ENCODE data around the gene STAP2. TPM values are rescaled to one million over a fixed set of nuclear protein-coding genes. Genes with fewer than 3 reads are reported as not detected.

STAP2 gene
- total and polyA plus RNA-seq, 2 donors (not counting 3 experiments of a cell fraction or from before 2014, with no cell fraction given) = 12.2 to 21.7 TPM

GRCh38 chr19:4365791-4366665, 27.4 kb upstream of the STAP2 start:
- Histone ChIP-seq H3K4me1 (ENCODE audit: control insufficient read depth, extremely low read depth, insufficient read depth, low read length) (peaks cover 20% of the 10 kb centered on the region), H3K27ac (ENCODE audit: insufficient read depth, low read depth, low read length) (no peak overlapping the region), H2AFZ (ENCODE audit: low read depth, low read length) (no peak overlapping the region), H3K9ac (replicated peaks; ENCODE audit: extremely low read depth, insufficient read depth, low read length) (no peak overlapping the region), H3K9me3 (replicated peaks; ENCODE audit: control insufficient read depth, insufficient read depth, low read length) (no peaks in the 10 kb centered on the region), H3K27me3 (ENCODE audit: control insufficient read depth in 2 of 2, insufficient read depth in 2 of 2, low read length in 2 of 2) (no peaks in the 10 kb centered on the region), H3K4me3 (replicated peaks in 1 of 3; ENCODE audit: insufficient read depth in 1 of 3, low read depth in 1 of 3, low read length in 3 of 3) (no peak overlapping the region), H3K36me3 (ENCODE audit: control insufficient read depth in 2 of 2, extremely low read depth in 1 of 2, insufficient read depth in 2 of 2, low read length in 2 of 2) (peaks cover 5 to 57% of the 10 kb centered on the region in 2 experiments), H3K79me2 (ENCODE audit: control insufficient read depth, insufficient read depth, low read length) (peaks cover 35% of the 10 kb centered on the region), H4K20me1 (replicated peaks; ENCODE audit: control insufficient read depth, extremely low read depth, insufficient read depth, low read length) (no peaks in the 10 kb centered on the region), H3K4me2 (ENCODE audit: insufficient read depth, low read length) (no peak overlapping the region), H3K9me1 (replicated peaks; ENCODE audit: control insufficient read depth, extremely low read depth, insufficient read depth, low read length) (no peaks in the 10 kb centered on the region)
- CTCF ChIA-PET = interaction anchor here (0.9 to 1.7 kb wide), 4 partner anchors 9 to 99 kb away, joined by 3 to 6 read pairs (median 4); partner anchors contain the start of gene SH3GL1
- dilution Hi-C loops (cut with MboI; ENCODE audit: extremely low pct_ligation_motif_present, low sequenced_read_pairs) (loop anchor here (10.0 kb wide), 1 partner anchor 49 kb away; no protein-coding TSS in a partner anchor), intact Hi-C loops (cut with micrococcal nuclease) (no loop called here)
- TF ChIP-seq, protein P1, sequence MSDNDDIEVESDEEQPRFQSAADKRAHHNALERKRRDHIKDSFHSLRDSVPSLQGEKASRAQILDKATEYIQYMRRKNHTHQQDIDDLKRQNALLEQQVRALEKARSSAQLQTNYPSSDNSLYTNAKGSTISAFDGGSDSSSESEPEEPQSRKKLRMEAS (IDR thresholded peaks at IDR 0.05; ENCODE audit: insufficient read depth, insufficient read length) = no peak
- TF ChIP-seq JUN (IDR thresholded peaks at IDR 0.05; ENCODE audit: borderline replicate concordance, insufficient read depth, insufficient read length, low read depth) (no peak), MYC (IDR thresholded peaks at IDR 0.05; ENCODE audit: low read depth, low read length) (no peak), POLR2AphosphoS5 (IDR thresholded peaks at IDR 0.05; ENCODE audit: insufficient read depth, low read depth, low read length) (no peak), FOS (IDR thresholded peaks at IDR 0.05; ENCODE audit: borderline replicate concordance, insufficient read depth, low read length) (no peak), POLR2A (IDR thresholded peaks at IDR 0.05; ENCODE audit: low read depth, low read length) (no peak), GATA2 (IDR thresholded peaks at IDR 0.05; ENCODE audit: insufficient read depth, insufficient read length, low read depth, low read length) (no peak), EZH2 (IDR thresholded peaks at IDR 0.05; ENCODE audit: borderline replicate concordance, low read depth, low read length, severe bottlenecking) (no peak)
- TF ChIP-seq, protein P2, sequence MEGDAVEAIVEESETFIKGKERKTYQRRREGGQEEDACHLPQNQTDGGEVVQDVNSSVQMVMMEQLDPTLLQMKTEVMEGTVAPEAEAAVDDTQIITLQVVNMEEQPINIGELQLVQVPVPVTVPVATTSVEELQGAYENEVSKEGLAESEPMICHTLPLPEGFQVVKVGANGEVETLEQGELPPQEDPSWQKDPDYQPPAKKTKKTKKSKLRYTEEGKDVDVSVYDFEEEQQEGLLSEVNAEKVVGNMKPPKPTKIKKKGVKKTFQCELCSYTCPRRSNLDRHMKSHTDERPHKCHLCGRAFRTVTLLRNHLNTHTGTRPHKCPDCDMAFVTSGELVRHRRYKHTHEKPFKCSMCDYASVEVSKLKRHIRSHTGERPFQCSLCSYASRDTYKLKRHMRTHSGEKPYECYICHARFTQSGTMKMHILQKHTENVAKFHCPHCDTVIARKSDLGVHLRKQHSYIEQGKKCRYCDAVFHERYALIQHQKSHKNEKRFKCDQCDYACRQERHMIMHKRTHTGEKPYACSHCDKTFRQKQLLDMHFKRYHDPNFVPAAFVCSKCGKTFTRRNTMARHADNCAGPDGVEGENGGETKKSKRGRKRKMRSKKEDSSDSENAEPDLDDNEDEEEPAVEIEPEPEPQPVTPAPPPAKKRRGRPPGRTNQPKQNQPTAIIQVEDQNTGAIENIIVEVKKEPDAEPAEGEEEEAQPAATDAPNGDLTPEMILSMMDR (IDR thresholded peaks at IDR 0.05; ENCODE audit: extremely low read depth in 1 of 2, insufficient read depth in 1 of 2, low read depth in 1 of 2, low read length in 2 of 2) = no peak
- DNase-seq (ENCODE audit: low read depth, low spot score) (no peak), FAIRE-seq (no peak)
- no TSS peak for BruUV-seq (replicated peaks)
- POLR2A ChIA-PET = no interaction called here
